GM12801 (cell line): Measurements from ENCODE around the gene TC2N.

Source experiments
- TF ChIP-seq, protein P1 (sequence below): IDR thresholded peaks from one replicate; pipeline ENCODE4 v1.5.1; 2011; ENCODE audit warnings: control low read depth; ENCODE audit not compliant: insufficient read length; ENCODE audit errors: extremely low read depth

Gene TC2N

DNA sequence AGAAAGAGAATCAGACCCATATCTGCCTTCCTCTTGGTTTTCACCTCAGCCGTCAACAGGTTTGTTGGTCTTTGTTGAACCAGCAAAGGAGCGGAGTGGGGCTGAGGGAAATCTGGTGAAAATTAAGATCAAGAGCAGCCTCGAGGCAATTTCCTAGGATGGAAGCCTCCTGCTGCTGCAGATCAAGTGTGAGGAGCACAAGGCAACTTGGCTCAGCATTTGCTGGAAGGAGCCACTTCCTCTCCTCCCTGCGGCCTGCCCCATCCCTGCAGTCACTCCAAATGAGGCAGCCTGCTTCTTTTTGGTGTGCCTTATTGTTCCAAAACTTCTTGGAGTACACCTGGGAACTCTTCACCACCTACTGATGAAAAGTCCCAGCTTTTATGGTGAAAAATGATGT is 4.9 kb downstream of the TC2N start:
- TF ChIP-seq, protein P1, sequence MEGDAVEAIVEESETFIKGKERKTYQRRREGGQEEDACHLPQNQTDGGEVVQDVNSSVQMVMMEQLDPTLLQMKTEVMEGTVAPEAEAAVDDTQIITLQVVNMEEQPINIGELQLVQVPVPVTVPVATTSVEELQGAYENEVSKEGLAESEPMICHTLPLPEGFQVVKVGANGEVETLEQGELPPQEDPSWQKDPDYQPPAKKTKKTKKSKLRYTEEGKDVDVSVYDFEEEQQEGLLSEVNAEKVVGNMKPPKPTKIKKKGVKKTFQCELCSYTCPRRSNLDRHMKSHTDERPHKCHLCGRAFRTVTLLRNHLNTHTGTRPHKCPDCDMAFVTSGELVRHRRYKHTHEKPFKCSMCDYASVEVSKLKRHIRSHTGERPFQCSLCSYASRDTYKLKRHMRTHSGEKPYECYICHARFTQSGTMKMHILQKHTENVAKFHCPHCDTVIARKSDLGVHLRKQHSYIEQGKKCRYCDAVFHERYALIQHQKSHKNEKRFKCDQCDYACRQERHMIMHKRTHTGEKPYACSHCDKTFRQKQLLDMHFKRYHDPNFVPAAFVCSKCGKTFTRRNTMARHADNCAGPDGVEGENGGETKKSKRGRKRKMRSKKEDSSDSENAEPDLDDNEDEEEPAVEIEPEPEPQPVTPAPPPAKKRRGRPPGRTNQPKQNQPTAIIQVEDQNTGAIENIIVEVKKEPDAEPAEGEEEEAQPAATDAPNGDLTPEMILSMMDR = no peak

DNA sequence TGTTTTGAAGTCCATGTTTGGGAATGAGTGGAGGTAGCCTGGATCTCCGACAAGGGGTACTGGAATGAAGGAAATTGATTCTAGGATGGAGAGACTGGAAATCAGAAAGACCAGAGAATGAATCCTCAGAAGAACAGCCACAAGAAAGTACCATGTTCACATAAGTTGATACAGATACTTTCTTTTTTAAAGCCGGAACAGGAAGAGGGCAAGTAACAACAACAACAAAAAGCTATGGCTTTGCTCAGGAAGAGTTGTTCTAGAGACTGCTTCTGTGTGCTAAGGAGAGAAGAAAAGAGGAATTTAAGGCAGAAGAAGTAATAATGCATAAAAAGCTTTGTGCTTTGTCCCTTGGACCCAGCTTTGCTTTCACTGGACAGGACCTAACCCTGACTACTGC is 6.2 kb downstream of the TC2N start:
- TF ChIP-seq, protein P1 = no peak

- TF ChIP-seq, protein P1 = no peak
These were observed 7.1 kb downstream of the TC2N start for GRCh38 chr14:91860238-91860637.

DNA sequence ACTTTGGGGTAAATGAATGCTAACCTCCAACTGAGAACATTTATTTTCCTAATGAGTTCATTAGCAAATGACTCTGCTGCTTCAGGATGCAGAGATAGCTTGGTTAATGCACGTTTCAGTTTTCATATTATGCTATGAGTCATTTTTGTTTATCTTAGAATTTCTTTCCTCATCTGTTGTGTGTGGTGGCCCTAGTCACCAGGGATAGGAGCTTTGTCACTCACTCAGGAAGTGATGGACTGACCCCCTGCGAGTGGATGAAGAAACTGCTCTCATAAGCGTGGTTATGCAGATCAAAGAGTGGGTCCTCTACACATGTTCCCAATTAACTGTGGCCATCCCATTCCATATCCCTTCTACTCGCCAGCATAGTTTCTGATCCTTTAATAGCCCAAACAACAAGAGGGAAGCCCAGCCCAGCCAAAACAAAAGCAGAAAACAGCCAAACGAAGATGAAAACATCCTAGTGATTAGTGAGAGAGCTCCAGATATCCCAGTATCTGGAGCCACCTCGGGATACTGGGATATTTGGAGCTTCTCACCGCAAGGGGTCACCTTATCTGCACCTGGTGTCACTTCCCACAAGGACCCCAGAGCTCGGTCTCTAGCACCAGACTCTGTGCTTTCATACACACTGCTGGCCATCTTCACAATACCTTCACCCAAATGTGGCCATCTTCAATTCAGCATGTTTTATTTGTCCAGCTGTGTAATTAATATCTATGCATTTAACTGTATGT is 8.6 kb downstream of the TC2N start:
- TF ChIP-seq, protein P1 = no peak

DNA sequence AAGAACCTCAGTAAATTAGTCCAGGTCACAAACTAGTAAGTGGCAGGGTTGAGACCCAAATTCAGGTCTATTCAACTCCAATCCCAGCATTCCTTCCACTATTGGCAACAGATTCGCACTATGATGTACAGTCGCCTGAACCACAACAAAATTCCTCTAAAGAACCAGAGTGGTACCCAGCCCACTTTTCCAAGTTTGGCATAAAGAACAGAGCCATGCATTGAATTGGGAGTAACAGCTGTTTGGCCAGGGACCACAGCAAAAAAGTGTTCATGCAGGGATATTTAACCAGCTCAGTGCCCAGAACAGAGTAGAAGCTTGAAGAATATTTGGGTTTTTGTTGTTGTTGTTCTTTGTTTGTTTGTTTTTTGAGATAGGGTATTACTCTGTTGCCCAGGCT is 9.7 kb downstream of the TC2N start:
- TF ChIP-seq, protein P1 = no peak

- TF ChIP-seq, protein P1 = no peak
These were observed 12.9 kb downstream of the TC2N start for GRCh38 chr14:91854327-91854934.

GRCh38 chr14:91851563-91851962 is 15.8 kb downstream of the TC2N start:
- TF ChIP-seq, protein P1 = no peak
